Effector CD4-positive, alpha-beta T cell (primary cell): ENCODE data around the gene IRX4.

ENCODE experiments used
- DNase-seq: peaks from one replicate; pipeline ENCODE4 v3.0.0-alpha.2; 2020

The IRX4 gene

GRCh38 chr5:1835431-1835830 is 47.3 kb downstream of the IRX4 start:
- no peak for DNase-seq

GRCh38 chr5:1834721-1835429 is 47.9 kb downstream of the IRX4 start:
- DNase-seq: no peak

DNA sequence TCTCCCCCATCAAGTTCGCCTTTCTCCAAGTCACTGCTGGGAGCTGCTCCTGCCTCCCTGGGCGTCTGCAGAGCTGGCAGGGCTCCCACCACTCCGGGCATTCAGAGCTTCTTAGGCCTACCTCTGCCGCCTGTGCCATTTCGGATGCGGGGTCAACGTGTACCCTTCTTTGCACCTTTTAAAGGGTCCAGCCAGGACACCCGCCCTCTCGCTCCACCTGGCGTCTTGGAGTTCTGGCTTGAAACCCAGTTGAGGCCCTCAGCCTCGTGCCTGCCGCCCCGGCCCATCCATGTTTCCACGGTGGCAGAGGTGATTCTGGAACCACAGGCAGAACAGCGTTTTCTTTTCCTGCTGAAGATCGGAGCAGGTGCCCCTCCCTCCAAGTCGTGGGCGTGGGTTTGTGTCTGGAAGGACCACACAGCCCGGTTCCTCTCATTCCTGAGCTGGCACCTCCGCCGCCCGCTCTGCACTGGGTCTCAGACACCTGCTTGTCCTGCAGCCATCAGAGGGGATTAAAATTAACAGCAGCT is 48.6 kb downstream of the IRX4 start:
- no peak for DNase-seq

DNA sequence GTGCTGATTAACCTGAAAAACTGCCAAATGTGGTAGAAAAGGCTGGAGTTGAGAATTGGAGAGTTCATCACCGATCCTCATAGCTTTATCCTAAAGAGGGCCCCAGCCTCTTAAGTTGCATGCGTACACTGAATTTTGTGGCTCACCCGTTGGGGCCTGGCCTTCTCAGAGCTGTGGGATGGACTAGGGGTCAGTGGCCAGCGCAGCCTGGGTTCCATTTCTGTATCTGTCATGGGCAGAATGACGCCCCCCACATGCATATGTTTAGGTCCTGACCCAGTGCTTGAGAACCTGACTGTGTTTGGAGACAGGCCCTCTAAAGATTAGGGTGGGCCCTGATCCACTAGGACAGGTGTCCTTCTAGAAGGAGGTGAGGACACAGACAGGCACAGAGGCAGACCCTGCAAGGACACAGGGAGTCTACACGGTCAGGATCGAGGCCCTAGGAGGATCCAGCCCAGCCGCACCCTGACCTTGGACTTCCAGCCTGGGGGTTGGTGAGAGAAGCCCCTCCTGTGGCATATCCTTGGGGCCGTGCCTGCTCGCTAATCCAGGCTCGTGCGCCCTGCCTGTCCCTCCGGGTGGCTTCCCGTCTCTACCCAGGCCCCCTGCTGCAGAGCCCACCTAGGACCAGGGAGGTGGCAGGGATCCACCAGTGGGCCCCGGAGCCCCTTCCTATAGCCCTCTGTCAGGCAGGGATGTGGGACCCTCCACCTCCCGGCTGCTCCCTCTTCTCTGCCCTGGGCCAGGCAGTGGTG is 49.3 kb downstream of the IRX4 start:
- no peak for DNase-seq

DNA sequence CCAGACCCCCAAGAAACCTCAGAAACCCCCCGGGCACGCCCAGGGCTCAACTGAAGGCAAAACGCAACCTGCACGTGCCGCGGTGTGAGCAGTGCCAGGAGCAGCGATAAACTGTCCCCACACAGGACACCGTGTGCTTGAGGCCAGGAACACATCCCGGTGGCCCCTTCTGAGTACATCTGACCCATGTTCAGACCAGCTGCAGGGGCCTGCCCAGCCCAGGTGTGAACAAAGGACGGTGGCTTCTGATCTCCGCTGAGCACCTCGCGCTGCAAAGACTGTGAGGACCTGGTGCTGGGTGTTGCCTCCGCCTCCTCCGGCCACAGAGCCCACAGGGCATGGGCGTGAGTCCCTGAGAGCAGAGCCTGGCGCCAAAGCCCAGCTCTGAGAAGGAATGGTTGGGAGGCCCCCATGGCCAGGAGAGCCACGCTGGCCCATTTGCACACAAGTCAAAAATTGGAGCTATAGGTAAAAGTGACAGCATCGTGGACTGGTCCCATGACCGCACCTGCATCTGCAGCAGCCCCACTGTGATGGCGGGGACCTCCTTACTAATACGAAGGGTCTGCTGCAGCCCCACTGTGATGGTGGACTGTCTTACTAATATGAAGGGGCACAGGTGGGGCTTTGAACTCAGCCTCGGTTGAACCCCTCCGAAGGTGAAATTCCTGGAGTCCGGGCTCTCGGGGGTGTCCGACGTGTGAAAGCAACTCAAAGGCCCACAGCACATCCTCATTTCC is 50.0 kb downstream of the IRX4 start:
- DNase-seq: no peak

- DNase-seq: no peak
Observed at GRCh38 chr5:1831677-1832313, 50.9 kb downstream of the IRX4 start.

- DNase-seq: no peak
Observed at GRCh38 chr5:1831257-1831656, 51.5 kb downstream of the IRX4 start.

DNA sequence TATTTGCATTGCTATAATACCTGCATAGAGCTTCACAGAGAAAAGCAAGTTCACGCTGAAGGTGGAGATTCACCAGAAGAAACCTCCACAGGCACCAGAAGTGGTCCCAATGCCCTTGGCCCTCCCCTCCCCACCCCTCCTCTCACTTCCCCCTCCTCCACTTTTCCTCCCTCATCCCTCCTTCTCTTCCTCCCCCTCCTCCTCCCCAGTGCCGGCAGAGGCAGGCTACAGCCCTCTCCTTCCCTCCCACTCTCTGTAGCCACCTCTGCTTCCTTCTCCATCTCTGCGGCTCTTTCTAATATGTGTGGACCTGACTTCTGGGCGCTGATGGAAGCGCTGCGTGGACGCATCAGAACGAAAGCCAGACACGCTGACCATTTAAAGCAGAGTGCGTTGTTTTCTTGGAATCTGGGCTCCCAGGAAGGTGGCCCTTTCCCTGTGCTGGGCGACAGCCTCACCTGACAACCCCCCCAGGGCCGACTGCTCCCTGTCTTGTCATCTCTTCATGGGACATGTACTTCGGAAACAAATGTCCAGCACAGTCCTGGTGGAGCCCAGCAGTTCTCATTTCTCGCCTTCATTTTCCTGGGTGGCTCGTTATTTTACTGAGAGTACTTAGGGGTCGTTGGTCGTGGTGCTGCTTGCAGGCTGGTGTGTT is 52.0 kb downstream of the IRX4 start:
- DNase-seq: no peak

- DNase-seq: peak; percentile 20
Observed at GRCh38 chr5:1827886-1828397, 54.8 kb downstream of the IRX4 start.
